ENCODE data around the gene GP9. TPM values are rescaled to one million over a fixed set of nuclear protein-coding genes. Genes with fewer than 3 reads are reported as not detected.

The GP9 gene
- polyA plus RNA-seq, 1 of the 3 experiments (the other 2 are of a cell fraction), result not detected

Other genes starting within 250 kb of the GP9 start
- 38.2 and 41.9 TPM in 2 replicates for gene ACAD9, start 181.2 kb upstream of the GP9 start, polyA plus RNA-seq (2012; rRNA removed)
- not detected in 2 replicates for gene CFAP92, start 66.7 kb upstream of the GP9 start, polyA plus RNA-seq (2012; rRNA removed)
- gene EFCC1, start 59.5 kb upstream of the GP9 start, polyA plus RNA-seq (2012; rRNA removed), result not detected in 2 replicates
- 8.9 and 9.5 TPM in 2 replicates for gene RAB43, start 61.0 kb downstream of the GP9 start, polyA plus RNA-seq (2012; rRNA removed)
- gene ISY1, start 100.3 kb downstream of the GP9 start, polyA plus RNA-seq (2012; rRNA removed), result 20.9 and 22.3 TPM in 2 replicates
- gene CNBP, start 123.1 kb downstream of the GP9 start, polyA plus RNA-seq (2012; rRNA removed), result 240 and 279 TPM in 2 replicates
- 111 and 114 TPM in 2 replicates for gene COPG1, start 188.8 kb downstream of the GP9 start, polyA plus RNA-seq (2012; rRNA removed)
- gene HMCES, start 218.1 kb downstream of the GP9 start, polyA plus RNA-seq (2012; rRNA removed), result 29.0 and 32.4 TPM in 2 replicates